GM18873 (cell line): ENCODE measurements around the gene CTNNBIP1.

Experiments used
- ATAC-seq: cut with Tn5 transposase; IDR thresholded peaks from one replicate; pipeline ENCODE4 v1.9.1; 2021; ENCODE audit warnings: mild to moderate bottlenecking, moderate library complexity, moderate number of reproducible peaks; ENCODE audit not compliant: unreplicated experiment, low FRiP score

Gene CTNNBIP1

GRCh38 chr1:9905010-9905409, 5.1 kb downstream of the CTNNBIP1 start:
- no peak for ATAC-seq

- no peak for ATAC-seq
Measured at GRCh38 chr1:9904596-9904995, 5.5 kb downstream of the CTNNBIP1 start.

GRCh38 chr1:9903801-9904527, 6.1 kb downstream of the CTNNBIP1 start:
- no peak for ATAC-seq

GRCh38 chr1:9902060-9902452, 8.0 kb downstream of the CTNNBIP1 start:
- ATAC-seq: no peak

- ATAC-seq: no peak
Measured at GRCh38 chr1:9901148-9902059, 8.7 kb downstream of the CTNNBIP1 start.

- ATAC-seq: no peak
Measured at GRCh38 chr1:9900142-9901043, 9.7 kb downstream of the CTNNBIP1 start.

- ATAC-seq: no peak
Measured at GRCh38 chr1:9894115-9894514, 16.0 kb downstream of the CTNNBIP1 start.

- ATAC-seq: no peak
Measured at GRCh38 chr1:9892563-9893528, 17.2 kb downstream of the CTNNBIP1 start.

- ATAC-seq: no peak
Measured at GRCh38 chr1:9891207-9891606, 18.9 kb downstream of the CTNNBIP1 start.

GRCh38 chr1:9890224-9890731, 19.8 kb downstream of the CTNNBIP1 start:
- no peak for ATAC-seq

- no peak for ATAC-seq
Measured at GRCh38 chr1:9889411-9889810, 20.7 kb downstream of the CTNNBIP1 start.

GRCh38 chr1:9888886-9889285, 21.2 kb downstream of the CTNNBIP1 start:
- ATAC-seq: no peak

GRCh38 chr1:9887070-9887469, 23.0 kb downstream of the CTNNBIP1 start:
- ATAC-seq: no peak

- ATAC-seq: no peak
Measured at GRCh38 chr1:9886092-9886742, 23.9 kb downstream of the CTNNBIP1 start.

GRCh38 chr1:9884805-9885204, 25.3 kb downstream of the CTNNBIP1 start:
- no peak for ATAC-seq

GRCh38 chr1:9883585-9884449, 26.3 kb downstream of the CTNNBIP1 start:
- no peak for ATAC-seq

- ATAC-seq: no peak
Measured at GRCh38 chr1:9882945-9883303, 27.1 kb downstream of the CTNNBIP1 start.
